ENCODE data around the gene ALDH4A1.

The ALDH4A1 gene

DNA sequence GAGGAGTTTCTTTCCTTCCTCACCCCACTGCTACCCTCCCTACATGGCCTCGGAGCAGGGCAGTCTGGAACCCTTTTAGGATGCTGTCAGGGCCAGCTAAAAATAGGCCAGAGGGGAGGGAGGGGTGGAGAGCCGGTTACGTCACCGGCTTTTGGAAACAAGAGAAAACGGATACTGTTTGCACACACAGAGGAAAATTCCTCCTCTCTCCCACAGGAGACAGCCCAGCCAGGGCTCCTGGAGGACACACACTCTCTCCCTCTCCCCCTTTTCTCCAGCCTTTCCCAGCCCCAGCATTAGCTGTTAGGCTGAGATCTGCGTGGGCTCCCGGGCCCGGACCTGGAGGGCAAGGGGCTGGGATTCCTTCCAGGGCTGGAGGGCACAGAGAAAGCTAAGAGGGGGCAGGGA, 20.0 kb upstream of the ALDH4A1 start:
- no peak for DNase-seq

DNA sequence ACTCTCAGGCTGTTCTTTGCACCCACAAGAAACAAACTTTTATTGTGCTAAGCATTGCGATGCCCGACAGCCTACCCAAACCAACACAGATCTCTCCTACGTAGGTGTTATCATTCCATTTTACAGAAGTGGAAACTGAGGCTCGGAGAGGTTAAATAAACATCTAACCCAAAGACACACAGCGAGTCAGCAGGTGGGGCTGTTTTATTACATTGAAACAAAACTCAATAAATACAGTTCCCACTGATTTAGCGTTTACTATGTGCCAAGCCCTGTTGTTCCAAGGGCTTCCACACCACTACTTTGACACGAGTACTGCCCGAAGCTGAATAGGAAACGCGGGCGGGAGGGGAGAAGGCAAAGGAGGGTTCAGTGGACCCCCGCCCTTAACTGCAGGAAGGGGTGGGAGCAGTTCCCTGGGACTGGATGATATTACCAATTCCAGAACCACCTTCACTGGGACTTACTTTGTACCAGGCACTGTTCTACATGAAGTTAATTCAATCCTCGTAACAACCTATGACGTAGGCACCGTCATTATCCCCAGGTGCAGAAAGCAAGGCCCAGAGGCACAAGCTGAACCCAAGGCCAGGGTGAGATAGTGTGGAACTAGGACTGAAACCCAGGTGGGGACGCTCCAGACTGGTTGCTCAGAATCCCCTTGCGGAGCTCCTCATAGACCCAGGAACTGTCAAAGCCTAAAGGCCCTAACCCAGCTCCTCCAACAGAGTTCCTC, 19.3 kb upstream of the ALDH4A1 start:
- no peak for DNase-seq

DNA sequence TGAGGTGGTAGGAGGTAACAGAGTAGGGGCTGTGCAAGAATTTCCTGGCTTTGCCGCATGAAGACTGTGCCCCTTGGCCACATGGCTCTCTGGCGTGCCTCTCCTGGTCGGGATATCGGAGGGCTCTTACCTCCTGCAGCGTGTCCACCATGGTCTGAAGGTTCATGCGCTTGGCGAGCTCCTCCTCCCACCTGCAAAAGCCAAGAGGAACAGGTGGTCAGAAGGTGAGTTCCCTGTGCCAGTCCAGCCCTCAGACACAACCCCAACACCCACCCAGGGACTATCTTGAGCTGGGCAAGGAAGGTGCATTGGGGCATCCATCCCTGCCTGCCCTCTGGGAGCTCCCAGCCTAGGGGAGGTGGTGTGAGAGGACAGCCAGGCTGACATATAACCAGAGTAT, 18.6 kb upstream of the ALDH4A1 start:
- DNase-seq: no peak

DNA sequence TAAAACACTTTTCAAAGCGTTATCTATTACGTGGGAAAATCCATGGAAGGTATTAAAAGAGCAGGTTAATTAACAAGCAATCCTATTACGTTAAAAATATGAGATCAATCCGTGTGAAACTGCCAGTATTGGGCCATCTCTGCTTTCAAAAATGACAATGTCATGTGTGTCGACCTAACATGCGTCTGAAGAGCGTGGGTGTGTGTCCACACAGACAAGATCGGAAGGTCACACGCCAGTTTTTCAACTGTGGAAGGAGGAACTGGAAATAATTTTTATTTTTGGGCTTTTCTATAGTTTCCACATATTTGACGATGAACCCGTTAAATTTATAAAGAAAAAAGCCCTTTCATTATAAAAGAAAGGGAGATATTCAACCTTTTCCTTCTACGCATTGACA, 17.6 kb upstream of the ALDH4A1 start:
- DNase-seq: no peak

DNA sequence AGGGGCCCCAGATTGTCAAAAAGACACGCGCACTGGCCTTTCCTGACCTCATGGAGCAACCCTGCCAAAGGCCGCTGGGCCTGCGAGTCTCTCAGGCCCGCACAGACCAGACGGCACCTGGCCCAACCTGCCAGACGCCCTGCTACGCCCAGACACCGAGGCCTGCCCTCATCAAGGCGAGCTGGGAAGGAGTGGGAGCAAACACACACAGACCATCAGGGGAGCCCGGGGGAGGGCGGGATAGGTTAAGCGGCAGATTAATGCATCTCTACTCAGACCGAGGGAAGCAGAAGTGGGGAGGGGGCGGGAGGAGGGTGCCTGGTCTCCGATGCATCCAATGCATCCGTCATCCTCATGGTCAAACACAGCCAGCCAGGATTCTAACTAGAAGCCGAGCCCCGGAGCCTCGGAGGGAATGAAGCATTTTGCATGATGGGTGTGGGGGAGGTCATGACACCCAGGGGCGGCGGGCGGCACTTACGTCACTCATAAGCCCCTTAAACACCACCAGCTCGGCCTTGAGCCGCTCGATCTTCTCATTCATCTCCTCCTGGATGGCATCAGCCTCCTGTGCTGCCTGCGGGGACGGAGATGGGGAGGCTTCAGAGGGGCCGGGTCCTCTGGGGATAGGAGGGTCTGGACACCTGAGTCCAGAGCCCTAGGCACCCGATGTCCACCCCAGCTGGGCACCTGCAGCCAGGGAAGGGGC, 17.0 kb upstream of the ALDH4A1 start:
- DNase-seq: no peak

DNA sequence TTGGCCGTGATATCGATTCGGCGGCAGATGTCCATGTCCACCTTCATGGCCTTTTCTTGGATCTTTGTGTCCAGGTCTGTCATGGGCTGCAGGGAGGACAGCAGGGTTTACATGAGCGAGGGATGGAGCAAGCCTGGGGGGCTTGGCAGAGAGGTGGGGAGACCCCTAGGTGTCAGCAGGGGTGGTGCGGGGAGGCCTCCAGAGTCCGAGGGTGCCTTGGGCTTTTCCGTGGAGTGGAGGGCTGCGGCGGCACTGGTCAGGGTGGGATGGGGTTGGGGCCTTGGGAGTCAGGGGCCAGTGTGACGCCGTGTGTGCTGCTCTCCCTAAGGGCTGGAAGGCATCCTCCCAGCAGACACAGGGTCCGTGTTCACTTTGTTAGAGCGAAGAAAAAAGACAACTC, 16.1 kb upstream of the ALDH4A1 start:
- DNase-seq: no peak

DNA sequence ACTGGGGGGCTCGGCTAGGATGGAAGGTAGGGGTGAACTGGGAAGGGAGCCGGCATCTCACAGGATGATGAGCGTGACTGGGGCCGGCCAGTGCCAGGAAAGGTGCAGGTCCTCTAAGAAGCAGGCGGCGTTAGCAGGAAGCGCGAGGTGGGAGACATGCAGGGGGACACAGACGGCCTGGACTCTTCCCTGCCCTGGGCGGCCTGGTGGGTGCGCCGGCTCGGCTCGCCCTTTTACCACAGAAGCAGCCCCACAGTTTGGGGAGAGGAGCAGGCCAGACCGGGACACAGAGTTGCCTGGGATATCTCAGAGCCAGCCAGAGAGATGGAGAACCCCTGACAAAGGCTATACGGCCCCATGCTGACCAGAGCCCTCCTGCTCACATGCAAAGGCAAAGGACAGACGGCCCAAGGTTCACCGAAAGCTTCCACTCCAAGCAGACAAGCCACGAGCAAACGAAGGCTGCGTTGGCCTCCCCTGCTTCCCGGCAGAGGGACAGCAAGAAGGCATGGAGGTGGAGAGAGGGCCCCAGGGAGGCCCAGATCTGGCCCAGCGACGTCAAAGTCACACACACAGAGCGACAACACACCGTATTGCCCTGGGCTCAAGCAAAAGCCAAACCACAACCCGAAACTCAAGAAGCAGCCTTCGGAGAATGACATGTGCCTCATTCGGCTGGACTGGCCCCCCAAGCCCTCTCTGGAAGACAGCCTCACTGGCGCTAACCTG, 14.9 kb upstream of the ALDH4A1 start:
- DNase-seq: no peak

DNA sequence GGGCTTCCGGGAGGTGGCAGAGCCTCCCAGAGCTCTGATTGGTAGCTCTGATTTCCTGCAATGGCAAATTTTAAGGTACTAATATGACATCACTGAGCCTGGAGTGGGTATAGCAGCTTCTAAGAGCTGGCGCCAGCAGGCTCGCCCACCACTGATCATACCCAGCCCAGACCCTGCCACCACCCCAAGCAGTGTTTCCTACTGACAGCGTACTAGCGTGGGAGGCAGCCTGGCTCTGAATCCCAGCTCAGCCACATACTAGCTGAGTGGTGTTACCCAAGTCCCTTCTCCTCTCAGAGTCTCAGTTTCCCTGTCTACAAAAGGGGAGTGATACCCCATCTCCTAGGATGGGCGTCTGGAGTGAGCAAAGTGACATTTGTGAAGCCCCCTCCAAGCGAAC, 13.0 kb upstream of the ALDH4A1 start:
- no peak for DNase-seq

DNA sequence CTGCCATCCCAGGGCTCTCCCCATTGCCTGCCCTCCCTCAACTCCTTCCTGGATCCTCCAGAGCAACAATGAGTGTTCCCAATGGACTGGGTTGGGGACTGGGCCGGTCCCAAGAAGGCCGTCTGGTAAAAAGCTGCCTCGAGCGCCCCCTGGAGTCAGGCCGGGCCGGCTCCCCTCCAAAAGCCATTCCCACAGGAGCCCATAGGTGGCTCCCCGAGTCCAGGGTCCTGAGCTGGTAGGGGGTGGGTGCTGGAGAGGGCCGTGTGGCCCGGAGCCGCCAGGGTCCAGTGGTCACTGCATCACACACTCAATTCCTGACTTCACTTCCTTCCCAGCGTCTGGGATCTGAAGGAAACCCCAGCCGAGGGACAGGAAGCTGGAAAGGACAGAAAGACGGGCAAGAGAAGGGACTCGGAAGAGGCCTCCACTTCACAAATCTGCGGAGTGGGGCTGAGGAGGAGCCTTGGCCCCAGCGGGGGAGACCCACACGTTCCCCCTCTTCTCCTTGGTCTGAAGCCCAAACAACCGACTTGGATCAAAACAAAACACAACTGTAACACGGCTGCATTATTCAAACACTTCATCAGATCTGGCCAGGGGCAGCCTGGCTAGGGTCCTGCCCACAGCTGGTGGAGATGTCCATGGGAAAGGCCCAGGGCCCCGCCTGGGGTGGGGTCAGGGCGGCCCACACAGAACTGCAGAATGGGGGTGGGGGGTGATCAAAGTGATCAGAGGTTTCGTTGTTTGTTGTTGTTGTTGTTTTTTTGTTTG, 10.9 kb upstream of the ALDH4A1 start:
- DNase-seq: peak; percentile 32 to 71 (median 58)

DNA sequence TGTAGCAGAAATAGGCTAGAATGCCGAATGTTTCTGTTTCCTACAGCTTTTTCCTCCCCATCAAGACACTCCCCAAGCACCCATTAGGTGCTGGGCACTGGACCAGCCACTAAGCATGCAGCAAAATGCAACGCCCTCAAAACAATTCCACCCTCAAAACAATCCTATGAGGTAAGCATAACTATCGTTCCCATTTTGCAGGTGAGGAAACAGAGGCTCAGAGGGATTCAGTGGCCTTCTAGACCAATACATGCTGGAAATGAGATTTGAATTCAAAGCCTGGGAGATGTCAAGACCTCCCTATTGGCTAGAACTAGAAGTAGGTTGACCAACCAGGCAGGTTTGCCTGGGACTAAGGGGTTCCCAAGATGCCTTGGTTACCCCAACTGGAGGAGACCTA, 10.2 kb upstream of the ALDH4A1 start:
- no peak for DNase-seq

DNA sequence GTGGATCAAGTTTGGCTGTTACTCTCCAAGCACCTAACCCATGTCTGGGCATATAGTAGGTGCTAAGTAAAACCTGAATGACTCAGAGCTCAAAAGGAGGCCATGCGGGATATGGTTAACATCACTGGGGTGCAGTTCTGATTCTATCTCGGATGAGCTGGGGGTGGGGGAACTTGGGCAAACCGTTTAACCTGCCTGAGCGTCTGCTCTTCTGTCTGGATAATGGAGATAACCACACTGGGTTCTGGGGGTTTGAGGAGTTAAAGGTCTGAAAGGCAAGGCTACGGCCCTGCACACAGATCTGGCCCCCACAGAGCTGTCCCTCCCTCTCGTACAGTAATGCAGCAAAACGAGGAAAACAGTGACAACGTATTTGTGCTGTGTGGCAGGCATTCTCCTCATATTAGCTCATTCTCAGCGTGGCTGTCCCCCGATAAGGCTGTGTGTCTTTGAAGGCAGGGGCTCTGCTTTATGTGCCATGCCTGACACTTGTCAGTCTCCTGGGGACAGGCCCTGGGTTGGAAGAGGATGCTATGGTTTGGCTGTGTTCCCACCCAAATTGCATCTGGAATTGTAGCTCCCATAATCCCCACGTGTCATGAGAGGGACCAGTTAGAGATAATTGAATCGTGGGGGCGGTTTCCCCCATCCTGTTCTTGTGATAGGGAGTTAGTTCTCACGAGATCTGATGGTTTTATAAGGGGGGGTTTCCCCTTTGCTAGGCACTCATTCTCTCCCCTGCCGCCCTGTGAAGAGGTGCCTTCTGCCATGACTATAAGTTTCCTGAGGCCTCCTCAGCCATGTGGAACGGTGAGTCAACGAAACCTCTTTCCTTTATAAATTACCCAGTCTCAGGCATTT, 6.8 kb upstream of the ALDH4A1 start:
- DNase-seq: no peak

DNA sequence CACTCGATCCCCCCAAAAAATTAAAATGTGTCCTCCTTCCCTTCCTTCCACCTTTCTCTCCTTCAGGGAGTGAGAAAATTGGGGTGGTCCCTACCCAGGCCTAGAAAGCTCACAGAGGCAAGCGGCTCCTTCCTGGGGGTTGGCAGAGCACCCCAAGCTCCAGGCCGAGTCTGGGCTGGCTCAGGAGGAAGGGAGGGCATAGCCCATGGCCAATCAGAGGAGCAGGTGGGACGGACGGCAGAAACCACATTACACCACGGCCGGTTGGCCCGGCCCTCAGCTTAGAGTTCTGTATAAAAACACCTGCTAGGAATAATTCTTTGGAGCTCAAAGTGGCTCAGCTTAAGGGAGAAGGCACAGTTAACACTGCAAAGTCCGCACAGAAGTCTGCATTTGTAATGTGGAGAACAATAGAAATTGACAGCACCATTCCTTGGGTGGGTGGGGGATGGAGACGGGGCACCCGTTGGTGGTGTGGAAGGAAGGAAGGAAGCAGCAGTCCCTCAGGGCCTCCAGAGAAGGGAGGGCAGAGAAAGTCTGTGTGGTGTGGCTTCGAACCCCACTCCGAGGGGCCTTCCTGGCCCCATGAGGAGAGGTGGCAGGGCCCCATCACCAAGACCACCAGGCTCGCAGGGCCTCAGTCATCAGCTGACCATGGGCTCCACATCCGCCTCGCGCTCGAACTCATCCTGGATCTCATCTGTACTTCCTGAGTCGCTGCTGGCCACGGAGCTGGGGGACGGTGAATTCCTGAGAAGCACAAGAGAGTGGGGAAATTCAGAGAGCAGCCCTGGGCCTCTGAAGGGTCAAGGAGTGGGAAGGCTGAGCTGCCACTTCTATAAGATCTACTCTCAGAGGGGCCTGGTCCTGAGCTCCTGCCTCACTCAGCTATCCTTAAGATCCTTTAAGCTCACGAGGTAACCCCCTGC, 5.8 kb upstream of the ALDH4A1 start:
- no peak for DNase-seq

DNA sequence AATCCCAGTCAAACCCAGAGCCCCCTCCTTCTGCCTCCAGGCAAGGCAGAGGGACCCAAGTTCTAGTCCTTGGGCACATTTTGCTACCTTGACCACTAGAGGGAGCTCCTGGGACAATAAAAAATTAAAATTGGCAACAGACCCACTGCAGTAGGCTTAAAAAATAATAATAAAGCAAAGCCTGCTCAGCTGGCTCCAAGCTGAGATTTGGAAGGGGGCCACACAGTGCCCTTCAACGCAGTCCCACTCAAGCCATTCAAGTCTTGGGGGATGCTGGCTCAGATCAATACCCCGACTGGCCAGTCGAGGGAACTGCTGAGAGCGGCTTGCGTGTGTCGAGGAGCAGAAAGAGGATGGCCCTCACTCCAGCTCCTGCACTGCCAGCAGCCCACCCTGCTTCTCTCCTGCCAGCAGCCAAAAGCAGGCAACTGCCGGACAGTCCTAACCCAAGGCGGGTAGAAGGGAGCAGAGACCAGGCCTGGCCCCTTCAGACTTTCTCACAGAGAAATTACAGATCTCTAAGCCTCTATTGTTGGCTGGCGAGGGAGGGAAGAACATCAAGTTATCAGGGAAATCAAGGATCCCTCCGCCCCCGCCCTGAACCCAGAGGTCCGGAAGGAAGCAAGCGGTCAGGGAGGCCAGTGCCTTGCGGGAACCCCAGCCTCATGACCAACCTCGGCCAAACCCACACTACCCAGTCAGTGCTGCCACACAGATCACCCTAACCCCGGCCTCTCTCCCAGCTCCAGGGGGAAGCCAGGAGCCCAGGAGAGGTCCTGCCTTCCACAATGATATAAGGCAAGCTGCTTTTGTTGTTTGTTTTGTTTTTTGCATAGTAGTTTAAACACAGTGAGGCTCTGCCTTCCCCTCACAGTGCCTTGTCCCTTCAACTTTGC, 4.9 kb upstream of the ALDH4A1 start:
- peak in 2 of 4 experiments; percentile 22 to 37 for DNase-seq

DNA sequence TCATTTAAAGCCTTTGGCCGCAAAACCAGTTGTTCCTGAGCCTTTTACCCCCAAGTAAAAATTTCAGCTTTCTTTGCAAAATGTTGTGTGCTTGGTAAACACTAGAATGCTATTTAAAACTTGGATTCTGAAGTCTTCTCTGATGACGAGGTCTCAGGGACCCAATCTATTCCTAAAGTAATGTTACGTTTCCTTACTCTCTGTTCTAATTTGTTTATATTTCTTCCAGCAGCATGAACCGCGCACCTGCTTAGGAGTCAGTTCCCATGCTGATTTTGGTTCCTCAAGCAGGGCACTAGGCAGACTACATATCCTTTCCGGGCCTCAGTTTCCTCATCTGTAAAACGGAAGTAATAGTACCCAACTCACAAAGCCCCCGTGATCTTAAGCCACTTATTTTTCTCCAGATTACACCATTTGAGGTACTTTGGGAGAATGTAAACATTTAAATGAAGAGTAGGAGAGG, 969 bp upstream of the ALDH4A1 start:
- no peak for DNase-seq

DNA sequence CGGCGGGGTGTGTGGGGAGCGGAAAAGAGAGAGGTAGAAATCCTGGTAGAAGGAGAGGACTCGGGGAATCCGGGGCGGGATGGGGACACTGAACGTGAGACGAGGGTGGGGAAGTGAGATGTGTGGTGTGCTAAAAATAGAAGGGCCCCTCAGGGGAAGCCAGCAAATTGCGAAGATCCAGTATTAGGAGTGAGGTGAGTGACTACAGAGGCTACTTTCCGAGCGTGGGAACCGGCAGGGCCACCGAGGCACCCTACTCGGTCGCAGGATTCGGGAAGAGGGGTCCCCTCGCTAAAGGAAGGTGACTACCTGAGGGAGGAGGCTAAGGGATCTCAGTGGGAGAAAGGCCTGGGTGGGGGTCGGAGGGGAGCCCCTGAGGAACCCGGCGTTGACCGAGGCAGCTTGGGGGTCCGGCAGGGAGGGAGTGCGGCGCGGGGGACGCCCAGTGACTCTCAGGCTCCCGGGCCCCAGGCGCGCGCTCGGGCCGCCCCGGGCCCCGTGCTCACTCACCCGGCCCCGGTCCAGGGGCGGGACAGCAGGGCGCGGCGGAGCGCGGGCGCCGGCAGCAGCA, 318 bp downstream of the ALDH4A1 start:
- DNase-seq: no peak

DNA sequence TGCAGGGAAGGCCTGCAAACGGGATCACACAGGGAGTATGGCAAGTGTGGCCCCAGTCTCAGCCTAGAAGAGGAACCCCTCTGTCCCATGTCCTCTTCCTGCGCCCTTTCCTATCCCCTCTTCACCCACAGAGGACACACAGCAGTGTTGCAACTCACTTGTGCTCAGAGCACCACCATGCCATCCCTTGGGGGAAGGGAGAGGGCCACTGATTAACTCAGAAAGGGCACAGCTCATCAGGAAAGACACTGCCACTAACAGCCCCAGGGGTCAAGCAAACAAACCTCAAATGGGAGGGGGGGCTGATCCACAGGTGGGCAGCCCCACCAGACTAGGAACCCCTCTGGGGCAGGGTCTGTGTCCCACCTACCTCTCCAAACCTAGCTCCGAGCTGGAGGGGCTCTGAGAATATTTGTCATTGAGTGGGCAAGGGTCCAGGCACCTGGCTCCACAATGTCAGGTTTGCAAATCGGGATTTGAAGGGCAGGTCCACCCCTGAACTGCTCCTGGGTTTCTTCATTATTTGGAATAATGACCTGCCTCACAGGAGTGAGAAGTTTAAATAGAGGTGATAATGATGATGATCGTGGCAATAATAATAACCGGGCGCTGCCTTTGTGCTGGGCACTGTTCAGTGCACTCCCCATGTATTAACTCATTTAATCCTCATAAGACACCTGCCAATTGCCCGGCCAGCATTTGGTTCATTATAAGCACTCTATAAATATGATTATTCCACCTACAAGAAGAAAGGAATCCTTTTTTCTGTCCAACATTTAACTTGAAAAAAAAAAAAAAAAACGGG, 1.0 kb downstream of the ALDH4A1 start:
- DNase-seq: no peak

DNA sequence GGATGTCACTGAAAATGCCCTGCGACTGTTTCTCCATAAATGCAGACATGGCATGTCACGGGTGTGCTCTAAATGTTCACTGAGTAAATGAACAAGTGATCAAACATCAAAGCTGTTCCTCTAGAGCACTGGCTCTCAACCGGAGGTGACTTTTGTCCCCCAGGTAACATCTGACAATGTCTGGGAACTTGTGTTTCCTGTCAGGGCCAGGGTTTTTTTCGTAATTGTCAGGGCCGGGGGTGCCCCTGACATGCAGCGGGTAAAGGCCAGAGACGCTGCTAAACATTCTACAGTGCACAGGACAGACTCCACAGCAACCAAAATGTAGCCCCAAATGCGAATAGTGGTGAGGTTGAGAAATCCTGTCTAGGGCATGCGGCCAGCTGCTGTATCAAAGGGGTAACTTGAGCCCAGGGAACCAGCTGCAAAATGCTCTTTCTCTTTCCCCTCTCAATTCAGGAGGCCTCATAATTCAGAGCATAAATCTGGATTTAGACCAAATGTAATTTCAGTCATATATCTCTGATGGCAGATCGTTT, 2.0 kb downstream of the ALDH4A1 start:
- DNase-seq: no peak

DNA sequence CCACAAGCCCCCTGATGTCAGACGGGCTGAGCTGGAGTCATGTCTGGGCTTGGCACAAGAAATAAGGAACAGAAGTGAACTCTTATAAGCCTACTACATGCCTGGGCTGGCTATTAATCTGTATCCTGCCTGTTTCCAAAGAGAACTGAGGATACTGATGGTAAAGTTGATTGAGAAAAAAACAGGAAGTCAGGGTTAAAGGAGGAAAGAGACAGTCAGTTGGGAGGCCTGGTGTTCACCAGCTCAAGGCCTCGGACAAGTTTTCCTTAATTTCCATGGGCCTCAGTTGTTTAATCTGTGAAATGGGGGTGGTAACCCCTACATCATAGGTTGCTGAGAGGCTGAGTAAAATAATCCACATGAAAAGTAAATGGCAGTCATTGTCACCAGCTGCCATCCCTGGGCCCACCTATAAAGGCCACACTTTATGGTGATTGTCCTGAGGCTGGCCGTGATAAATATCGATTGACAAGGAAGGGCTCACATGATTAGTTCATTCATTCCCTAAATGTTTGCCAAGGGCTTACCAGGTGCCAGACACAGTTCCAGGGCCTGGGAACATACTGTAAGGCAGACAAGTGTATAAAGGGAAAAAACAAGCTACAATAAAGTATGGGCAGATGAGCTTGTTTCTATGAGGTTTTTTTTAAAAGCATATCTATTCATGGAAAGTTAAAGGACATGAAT, 2.8 kb downstream of the ALDH4A1 start:
- no peak for DNase-seq

Data from activated naive CD4-positive, alpha-beta T cell (primary cell).